Sigmoid colon (tissue), 4 donors: Measurements from ENCODE around the gene HSPA6.

Source experiments
- EP300 ChIP-seq, 4 donors: sonication (generic); formaldehyde crosslinking; IDR thresholded peaks; one replicate each; pipeline ENCODE4 v1.6.1; 2017; ENCODE audit warnings: antibody characterized with exemption in 4 of 4
- TF ChIP-seq, protein P1 (sequence below), 4 experiments: fragments of 450-650 bp in 3 of 4; fragments of 200-600 bp in 1 of 4; IDR thresholded peaks; one replicate each; pipeline ENCODE4 v1.5.1; 2016 to 2019; ENCODE audit warnings: antibody characterized with exemption in 4 of 4, mild to moderate bottlenecking in 3 of 4, moderate library complexity in 2 of 4

DNA sequence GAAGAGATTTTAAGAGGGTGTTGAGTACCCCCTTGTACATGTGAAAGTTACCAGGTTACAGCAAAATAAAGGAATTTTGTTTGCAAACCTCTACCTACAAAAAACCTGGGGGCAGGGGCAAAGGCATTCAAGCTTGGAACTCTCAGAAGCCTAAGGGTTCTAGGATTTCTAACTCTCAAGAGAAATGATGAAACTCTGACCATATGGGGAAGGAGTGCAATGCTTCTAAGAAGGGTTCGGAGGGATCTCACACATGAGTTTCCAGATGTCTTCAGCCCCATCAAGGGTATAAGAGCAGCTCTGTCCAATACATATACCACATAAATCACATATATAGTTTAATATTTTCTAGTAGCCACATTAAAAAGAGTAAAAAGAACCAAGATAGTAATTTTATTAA lies 26.4 kb upstream of the HSPA6 start:
- TF ChIP-seq, protein P1, sequence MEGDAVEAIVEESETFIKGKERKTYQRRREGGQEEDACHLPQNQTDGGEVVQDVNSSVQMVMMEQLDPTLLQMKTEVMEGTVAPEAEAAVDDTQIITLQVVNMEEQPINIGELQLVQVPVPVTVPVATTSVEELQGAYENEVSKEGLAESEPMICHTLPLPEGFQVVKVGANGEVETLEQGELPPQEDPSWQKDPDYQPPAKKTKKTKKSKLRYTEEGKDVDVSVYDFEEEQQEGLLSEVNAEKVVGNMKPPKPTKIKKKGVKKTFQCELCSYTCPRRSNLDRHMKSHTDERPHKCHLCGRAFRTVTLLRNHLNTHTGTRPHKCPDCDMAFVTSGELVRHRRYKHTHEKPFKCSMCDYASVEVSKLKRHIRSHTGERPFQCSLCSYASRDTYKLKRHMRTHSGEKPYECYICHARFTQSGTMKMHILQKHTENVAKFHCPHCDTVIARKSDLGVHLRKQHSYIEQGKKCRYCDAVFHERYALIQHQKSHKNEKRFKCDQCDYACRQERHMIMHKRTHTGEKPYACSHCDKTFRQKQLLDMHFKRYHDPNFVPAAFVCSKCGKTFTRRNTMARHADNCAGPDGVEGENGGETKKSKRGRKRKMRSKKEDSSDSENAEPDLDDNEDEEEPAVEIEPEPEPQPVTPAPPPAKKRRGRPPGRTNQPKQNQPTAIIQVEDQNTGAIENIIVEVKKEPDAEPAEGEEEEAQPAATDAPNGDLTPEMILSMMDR (IDR thresholded peaks at IDR 0.05) = no peak
- no peak for TF ChIP-seq EP300 (IDR thresholded peaks at IDR 0.05)
